HG03520 (cell line): ENCODE measurements around the gene ADAMTS2.

ENCODE experiments used
- ATAC-seq: cut with Tn5 transposase; IDR thresholded peaks from one replicate; pipeline ENCODE4 v1.9.1; 2021; ENCODE audit warnings: mild to moderate bottlenecking, moderate library complexity; ENCODE audit not compliant: unreplicated experiment

Gene ADAMTS2

DNA sequence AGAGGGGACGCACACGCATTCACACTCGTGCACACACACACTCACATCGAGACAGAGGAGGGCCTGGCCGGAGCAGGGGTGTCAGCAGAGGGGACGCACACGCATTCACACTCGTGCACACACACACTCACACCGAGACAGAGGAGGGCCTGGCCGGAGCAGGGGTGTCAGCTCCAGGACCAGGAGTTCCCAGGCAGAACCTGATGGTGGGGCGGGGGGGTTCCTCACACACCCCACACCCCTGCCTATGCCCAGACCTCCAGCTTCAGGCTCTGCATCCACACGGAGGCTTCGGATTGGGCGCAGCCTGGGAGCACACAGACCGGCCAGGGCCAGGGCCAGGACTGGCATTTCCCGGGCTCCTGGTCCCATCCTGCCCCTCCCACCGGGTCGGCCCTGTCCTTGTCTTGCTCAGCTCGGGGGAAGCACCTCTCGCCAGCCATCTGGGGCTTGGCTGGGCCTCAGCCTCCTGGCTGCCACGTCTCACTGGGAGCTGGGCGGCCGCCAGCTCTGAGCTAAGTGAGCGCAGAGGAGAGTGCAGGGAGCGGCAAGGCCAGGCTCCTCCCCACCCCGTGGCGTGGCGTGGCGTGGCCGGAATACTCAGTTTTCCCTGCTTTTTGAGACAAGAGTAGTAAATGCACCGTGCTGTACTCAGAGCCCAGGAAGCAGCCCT, 31.3 kb downstream of the ADAMTS2 start:
- ATAC-seq: no peak

DNA sequence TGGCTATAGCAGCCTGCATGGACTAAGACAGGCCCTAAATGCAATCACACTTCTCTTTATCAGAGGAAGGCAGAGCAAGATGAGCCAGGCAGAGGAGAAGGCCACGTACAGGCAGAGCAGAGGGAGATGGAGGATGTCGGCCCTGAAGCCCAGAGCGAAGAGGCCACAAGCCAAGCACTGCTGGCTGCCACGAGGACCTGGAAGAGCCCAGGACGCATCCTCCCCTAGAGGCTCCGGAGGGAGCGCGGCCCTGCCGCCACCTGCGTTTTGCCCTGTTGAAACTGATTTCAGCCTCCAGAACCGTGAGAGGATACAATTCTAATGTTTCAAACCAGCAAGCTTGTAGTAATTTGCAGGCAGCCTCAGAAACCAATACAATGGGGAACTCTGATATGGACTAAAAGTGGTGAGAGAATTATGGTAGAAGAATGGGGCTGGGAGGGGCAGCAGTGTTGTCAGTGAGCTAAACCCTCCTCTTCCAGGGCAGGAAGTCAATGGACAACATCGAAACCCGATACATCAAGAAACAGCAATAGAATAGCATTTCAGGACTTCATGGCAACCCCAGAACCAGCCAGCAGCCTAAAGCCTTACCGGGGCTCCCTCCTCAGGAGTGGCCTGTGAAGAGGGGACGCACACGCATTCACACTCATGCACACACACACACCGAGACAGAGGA, 32.6 kb downstream of the ADAMTS2 start:
- no peak for ATAC-seq

DNA sequence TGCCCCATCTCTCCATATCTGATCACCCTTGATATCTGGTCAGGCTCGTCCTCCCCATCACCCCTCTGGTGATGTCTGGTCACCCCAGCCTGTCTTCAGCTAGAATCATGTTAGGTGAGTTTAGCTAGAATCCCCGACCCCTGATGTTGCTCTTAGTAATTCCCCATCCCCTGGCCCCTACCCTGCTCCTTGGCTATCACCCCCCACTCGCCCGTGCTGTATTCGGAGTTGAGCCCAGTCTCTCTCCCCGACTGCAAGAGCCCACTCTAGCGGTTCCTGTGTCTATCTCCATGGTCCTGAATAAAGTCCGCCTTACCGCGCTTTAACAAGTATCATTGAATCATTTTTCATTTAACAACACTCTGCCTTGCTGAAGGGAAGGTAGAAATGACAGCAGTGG, 33.7 kb downstream of the ADAMTS2 start:
- ATAC-seq: no peak

DNA sequence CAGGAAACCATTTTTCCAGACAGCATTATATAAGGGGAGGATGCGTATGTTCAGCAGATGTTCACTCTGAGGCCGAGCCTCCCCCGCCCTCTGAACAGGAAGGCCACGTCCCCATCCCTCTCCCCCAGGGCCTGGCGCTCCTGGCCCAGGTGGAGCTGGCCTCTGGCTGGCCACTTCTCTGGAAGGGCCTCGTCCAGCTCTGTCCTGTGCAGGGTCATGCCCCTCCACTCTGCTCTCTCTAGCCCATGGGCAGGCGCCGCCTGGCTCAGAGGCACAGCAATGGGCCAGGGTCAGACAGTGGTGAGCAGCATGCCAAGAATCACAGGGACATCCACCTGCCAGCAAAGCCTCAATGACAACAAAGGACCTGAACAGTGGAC, 34.2 kb downstream of the ADAMTS2 start:
- no peak for ATAC-seq

DNA sequence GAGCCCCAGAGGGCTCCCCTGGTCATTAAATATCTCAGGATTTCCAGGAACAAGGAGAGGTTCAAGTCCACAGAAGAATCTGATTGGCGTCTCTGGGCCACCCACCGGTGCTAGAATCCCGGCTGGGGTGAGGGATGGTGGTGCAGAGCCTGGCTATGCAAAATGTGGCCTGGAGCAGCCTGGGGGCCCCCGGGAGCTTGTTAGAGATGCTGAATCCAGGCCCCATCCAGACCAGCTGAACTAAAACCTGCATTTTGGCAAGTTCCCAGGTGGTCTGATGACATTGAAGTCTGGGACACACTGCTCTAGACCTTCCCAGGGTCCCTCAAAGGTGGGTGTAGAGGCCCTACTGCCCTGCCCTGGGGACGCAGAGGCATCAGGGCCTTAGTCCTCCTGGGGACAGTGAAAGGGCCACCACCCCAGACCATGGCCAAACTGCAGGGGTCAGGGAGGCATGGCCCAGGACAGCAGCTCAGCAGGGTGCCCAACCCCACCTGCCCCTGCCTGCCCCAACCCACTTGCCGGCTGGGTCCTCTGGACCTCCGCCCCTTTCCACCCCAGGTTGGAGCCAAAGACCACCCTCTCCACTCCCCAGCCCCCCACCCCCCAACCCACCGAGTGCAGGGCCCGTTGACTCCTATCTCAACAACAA, 34.7 kb downstream of the ADAMTS2 start:
- no peak for ATAC-seq

DNA sequence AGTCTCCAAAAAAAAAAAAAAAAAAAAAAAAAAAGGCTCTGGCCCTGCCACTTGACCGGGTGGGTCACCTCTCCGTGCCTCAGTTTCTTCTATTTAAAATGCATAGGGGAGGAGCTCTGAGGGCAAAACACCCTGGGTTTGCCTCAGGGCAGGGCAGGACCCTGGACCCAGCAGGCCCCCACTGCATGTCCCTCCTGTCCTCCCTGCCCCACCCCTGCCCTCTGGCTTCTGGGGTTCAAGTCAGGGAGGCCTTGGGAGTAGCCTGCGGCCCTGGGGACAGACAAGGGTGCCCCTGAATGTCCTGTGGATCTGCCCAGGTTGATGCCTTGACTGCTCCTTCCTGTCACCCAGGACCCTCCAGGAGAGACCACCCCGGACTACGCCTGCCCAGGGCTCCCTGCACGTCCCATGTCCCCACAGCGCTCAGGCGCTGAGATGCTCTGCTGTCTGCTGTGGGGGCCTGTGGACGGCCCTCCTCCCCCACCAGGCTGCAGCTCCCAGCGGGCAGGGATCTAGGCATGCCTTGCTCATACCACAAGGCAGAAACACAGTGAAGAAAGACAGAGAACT, 35.4 kb downstream of the ADAMTS2 start:
- ATAC-seq: no peak

DNA sequence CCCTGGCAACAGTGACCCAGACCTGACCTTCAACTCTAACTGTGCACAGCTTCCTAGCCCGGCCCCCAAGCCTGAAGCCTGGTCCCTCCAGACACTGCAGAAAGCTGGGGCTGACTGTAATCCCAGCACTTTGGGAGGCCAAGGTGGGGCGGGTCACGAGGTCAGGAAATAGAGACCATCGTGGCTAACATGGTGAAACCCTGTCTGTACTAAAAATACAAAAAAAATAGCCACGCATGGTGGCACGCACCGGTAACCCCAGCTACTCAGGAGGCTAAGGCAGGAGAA, 35.9 kb downstream of the ADAMTS2 start:
- ATAC-seq: no peak

DNA sequence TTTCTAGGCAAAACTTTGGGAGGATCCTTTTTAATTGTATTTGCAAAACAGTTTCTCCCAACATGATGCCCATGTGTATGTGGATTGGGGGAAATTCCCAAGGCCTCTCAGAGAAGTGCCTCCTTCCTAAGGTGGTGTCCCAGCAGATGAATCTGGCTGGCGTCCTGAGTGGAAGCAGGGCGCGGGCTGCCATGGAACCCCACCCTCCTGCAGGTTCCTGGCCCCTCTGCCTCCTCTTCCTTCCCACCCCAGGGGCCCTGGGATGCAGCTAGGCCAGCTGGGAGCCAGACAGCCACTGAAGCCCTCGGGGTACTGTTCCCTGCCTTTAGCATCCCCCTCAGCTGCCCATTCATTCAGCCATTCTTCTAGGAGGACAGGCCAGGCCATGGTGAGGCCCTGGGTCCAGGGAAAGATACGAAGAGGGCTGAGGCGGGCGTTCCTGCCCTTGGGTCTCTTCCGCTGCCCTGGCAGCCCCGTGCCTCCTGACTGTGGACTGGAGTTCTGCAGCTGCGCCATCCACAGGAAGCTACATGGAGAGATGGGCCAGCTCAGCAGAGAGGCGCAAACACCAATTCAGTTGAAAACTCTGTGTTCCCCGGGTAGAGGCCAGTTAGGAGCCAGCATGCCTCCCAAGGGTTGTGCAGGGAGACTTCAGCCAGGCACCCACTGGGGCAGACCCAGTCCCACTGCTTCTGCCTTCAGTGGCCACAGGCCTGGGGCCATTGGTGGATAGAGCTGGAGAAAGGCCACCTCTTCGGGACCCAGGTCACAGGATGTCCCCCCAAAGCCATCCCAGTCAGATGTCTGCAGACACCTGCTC, 36.5 kb downstream of the ADAMTS2 start:
- no peak for ATAC-seq

DNA sequence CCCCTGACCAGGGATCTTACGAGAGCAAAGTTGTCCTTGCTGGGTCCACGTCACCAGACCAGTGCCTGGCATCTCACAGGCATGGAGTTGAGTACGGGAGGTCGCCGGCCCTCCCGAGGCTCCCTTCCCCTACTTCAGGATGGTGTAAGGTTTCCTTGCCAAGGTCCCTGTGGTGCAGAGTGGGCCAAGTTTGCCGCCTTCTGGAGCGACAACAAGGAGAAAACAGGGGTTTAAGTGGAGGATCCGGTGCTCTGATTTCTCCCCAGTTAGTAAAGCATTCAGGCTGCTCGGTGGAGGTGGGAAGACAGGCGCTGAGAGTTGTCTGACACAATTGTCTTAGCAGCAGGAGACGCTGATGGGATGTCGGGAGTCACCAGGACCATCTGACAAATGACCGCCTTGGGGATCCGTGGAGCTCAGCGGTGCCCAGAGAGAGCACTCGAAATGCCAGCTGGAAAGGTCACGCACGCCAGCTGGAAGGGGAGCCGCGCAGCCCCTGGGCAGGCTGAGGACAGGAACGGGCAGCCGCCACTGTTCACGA, 37.3 kb downstream of the ADAMTS2 start:
- ATAC-seq: no peak

DNA sequence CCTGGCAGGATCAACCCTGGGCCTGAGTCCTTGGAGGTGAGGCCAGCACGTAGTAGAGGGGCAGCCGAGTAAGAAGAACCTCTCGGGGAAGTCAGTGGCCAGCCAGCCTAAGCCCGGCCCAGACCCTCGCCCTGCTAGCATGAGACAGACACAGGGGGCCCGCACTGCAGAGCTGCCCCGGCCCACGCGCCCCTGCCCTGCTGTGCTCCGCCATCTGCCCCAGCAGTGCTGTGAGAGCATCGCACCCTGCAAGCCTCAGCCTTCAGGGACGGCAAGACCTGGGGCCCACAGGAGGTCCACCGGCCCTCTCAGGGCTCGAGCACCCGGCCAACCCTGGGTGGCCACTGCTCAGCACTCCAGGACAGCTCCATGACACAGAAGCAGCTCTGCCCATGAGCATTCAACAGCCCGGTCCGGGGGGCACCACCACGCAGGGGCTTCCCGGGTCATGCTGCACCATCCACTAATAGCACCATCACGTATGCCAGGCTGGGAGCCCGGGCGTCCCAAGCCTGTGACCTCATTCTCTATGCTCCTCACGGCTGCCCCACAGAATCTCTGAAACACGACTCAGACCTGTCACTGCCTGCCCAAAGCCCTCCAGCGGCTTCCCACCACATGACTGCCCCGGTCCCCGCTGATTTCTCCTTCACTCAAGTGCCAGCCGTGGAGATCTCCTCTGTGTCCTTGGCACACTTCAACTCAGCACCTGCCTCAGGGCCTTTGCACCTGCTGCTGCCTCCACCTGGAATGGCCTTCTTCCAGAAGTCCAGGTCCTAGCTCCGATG, 38.1 kb downstream of the ADAMTS2 start:
- no peak for ATAC-seq

DNA sequence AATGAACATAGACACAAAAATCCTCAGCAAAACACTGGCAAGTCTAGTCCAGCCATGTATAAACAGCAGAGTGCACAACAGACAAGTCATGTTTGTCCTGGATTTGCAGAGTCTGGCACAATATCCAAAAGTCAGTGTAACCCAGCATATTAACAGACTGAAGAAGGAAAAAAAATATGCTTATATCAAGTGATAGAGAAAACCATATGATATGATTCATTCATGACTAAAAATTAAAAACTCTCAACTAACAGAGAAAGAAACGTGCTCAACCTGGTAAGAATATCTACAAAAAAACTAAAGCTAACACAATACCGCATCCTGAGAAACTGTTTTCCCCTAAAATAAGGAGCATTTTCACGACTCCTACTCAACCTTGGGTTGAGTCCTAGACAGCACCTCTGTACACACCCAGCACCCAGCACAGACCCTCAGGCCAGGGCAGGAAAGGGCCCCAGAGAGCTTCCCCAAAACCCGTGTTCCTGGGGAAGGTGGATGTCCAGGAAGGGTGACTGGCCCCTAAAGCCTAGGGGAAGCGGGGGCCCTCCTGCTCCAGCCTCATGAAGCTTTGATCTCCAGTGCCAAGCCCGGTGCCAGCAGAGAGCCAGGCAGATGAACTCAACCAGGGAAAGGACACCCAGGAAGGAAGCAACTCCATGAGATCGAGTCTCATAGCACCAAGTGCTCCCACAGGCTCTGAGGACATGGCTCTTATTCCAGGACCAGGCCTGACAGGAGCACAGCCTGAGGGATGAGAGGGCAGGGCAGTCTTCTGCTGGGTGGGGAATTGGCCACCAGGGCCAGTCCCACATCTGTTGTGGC, 38.9 kb downstream of the ADAMTS2 start:
- no peak for ATAC-seq

DNA sequence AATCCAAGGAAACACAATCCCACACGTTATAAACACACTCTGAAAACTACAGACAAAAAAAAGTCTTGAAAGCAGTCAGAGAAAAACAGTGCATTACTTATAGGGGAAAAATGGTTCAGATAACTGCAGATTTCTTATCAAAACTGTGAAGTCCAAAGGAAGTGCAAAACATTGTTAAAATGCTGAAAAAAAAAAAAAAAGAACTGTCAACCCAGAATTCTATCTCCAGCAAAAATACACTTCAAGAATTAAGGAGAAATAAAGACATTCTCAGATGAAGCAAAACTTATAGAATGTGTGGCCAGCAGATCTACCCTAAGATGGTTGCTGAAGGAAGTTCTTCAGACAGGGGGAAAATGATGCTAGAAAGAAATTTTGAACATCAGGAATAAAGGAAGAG, 40.4 kb downstream of the ADAMTS2 start:
- no peak for ATAC-seq

DNA sequence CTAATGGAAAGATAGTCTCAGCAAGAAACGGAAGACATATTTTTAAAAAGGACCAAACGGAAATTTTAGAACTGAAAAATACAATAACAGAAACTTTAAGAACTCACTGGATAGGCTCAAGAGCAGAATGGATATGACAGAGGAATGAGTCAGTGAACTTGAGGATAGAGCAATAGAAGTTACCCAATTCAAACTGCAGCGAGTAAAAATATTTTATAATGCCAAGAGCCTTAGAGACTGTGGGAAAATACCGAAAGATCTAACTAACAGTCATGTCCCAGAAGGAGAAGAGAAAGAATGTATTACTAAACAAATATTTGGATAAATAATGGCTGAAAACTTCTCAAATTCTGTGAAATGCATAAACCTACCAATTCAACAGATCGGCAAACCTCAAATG, 40.8 kb downstream of the ADAMTS2 start:
- ATAC-seq: no peak

DNA sequence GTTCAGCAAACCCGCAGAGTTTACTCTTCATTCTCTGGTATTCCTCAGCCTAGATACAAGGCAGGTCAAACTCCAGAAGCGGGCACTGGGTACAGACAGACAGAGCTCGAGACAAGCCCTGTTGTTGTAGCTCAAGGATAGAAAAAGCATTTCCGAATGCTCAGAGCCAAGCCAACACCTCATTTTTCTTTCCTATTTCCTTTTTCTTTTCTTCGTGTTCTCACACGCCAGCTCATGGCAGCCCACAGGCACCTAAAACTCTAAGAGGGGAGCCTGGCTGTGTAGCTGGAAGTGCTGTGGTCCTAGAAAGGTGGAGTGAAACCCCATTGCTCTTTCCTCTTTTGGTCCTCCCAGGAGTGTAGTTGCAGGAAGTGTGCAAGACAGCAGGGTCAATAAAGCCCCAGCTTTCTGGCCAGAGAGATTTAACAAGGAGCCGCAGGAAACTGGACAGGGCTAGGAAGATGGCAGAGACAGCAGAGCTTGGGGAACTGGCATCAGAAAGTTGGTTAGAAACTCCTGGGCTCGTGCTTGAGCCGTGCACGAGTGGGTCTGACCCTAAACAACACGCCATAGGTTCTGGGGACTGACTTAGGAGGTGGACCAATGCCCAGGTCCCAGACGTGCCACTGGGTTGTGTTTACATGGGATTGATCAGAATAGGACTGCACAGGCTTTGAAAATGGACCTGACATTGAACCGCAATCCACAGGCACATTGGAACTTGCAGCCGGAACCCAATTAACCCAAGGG, 41.6 kb downstream of the ADAMTS2 start:
- no peak for ATAC-seq

DNA sequence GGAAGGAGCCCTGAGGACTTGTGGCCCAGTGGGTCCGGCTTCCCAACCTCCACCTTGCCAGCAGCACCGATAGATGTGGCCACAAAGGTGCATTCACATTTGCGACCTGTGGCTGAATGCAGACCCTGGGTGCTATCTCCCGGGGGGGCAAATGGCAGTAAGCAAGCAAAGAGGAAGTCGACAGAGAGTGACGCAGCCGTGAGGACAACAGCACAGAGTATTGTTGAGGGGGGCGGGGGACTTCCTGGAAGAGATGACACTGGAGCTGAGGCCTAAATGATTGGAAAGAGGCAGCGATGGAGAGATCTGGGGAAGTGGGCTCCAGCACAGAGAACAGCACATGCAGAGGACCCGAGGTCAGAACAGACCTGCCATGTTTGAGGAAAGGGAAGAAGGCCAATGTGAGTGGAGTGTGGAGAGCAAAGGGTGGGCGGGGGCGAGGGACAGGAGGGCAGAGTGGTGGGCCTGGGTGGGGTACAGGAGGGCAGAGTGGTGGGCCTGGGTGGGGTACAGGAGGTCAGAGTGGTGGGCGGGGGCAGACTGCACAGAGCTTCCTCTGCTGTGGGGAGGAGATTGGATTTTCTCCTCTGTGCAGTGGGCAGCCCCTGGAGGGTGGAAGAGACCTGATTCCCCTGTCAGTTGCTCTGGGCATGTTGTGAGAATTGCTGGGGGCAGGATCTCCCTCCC, 42.6 kb downstream of the ADAMTS2 start:
- no peak for ATAC-seq

DNA sequence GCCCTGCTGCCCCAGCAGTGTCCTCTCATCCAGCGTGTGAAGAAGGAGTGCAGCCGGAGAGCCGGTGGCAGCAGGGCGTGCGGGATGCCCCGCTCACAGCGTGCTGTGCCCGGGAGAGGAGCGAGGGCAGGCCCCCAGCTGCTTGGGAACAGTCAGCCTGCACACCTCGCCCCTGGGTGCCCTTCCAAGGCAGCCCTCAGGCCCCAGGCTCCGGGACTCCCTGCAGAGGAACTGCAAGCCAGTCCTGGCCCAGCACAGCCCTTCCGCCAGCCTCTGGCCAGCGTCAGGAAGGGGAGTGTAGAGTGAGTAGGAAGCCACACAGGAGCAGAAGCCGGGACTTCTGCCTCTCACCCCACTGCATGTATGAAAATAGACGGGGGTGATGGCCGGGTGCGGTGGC, 43.5 kb downstream of the ADAMTS2 start:
- no peak for ATAC-seq

DNA sequence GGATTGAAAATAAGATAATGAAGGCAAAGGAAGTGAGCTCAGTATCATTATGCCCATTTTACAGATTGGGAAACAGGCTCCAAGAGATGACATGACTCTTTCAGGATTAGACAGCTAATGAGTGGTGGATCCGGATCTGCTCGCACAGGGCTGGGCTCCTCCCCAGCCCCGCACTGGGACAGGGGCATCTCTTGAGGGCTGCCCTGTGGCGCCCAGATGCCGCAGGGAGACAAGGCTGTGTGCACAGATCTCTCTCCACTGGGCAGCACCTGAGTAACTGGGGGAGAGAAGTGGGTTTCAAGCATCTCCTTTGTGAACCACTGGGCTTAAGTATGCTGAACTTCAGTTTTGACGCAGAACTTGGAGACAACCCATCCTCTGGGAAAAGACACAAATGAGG, 43.9 kb downstream of the ADAMTS2 start:
- no peak for ATAC-seq

DNA sequence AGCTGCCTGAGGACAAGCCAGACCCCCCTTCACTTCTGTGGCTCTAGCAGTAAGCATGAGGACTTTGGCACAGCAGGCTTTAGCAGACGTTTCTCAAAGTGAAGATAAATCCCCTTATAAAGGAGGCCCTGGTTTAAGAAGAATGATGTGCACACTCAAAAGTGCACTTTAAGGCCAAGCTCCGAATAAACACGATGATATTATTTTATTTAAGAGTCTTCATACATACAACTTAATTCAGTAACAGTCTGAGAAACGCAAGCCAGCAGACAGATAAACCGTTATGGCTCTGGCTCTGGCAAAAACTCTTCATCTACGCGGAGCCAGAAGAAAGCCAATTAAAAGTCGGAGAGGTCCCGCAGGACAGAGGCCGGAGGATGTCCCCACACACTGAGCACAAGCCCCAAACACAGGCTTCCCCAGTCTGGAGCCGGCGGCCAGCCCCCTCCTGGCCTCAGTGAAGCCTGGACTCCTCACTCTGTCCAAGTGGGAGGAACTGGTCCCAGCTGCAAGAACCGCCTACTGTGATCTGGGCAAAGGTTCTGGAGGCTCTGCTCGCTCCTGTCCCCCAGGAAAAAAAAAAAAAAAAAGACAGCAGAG, 44.6 kb downstream of the ADAMTS2 start:
- ATAC-seq: no peak
